GM12878 (cell line): ENCODE data around the gene LAMB1. TPM values are rescaled to one million over a fixed set of nuclear protein-coding genes. Genes with fewer than 3 reads are reported as not detected.

Experiments used
- ATAC-seq: fragments of 200-7000 bp; cut with Tn5 transposase; 3 replicates; pipeline ENCODE4 v1.9.1; 2020; ENCODE audit warnings: mild to moderate bottlenecking, moderate library complexity
- BruUV-seq: library from RNA; stranded (reverse); fragments of 400-500 nt; replicated peaks from 2 replicates; lab custom pipeline; 2021; lab: Mats Ljungman, UMichigan
- CTCF ChIA-PET: fragments of 300-600 bp; sonication (Branson Sonifier 250); formaldehyde crosslinking; extraction: SDS; loops from one replicate; lab custom pipeline; 2021; ENCODE audit warnings: inconsistent platforms; lab: Yijun Ruan, JAX
- POLR2A ChIA-PET: fragments of 350-600 bp; formaldehyde crosslinking; extraction: SDS; loops from one replicate; lab custom pipeline; 2021; ENCODE audit warnings: inconsistent platforms; lab: Charles Lee
- RAD21 ChIA-PET: fragments of 300-600 bp; sonication (Branson Sonifier 250); formaldehyde crosslinking; loops from one replicate; lab custom pipeline; 2023; ENCODE audit warnings: antibody characterized with exemption; ENCODE audit not compliant: unreplicated experiment; lab: Charles Lee
- SMC1A ChIA-PET: fragments of 300-600 bp; sonication (Branson Sonifier 250); formaldehyde crosslinking; loops from one replicate; lab custom pipeline; 2023; ENCODE audit not compliant: unreplicated experiment, uncharacterized antibody; lab: Charles Lee
- DNase-seq: peaks from one replicate; pipeline ENCODE4 v3.0.0-alpha.2; 2011; ENCODE audit warnings: low read depth, low spot score
- FAIRE-seq: peaks from 3 replicates; lab custom pipeline; 2011; peaks lifted over from hg19 to GRCh38; lab: Jason Lieb, UNC
- H2AFZ ChIP-seq: 2 replicates; pipeline ENCODE4 v1.6.0; 2011; ENCODE audit warnings: low read depth, low read length, control low read depth; ENCODE audit not compliant: control insufficient read depth
- H3K27ac ChIP-seq: 2 replicates; pipeline ENCODE4 v1.5.1; 2011; ENCODE audit warnings: control low read depth; ENCODE audit not compliant: control insufficient read depth, insufficient read depth
- H3K27me3 ChIP-seq, 2 experiments: replicated peaks in 1 of 2; 2 replicates each; pipeline versions ENCODE4 v1.6.0 to v1.6.1; 2011; ENCODE audit warnings: low read length in 1 of 2; ENCODE audit not compliant: control insufficient read depth in 2 of 2, insufficient read depth in 2 of 2
- H3K36me3 ChIP-seq, 2 experiments: 2 replicates each; pipeline ENCODE4 v1.5.1; 2011; ENCODE audit warnings: low read length in 1 of 2; ENCODE audit not compliant: control insufficient read depth in 2 of 2, insufficient read depth in 2 of 2
- H3K4me1 ChIP-seq: 2 replicates; pipeline ENCODE4 v1.6.1; 2011; ENCODE audit warnings: mild to moderate bottlenecking, low read length, moderate library complexity, mixed read lengths; ENCODE audit not compliant: control insufficient read depth, insufficient read depth
- H3K4me2 ChIP-seq: 2 replicates; pipeline ENCODE4 v1.6.0; 2011; ENCODE audit warnings: control low read depth; ENCODE audit not compliant: control insufficient read depth, insufficient read depth
- H3K4me3 ChIP-seq: fragments of 200-600 bp; sonication (generic); 2 replicates; pipeline ENCODE4 v1.5.1; 2016
- H3K79me2 ChIP-seq: 2 replicates; pipeline ENCODE4 v1.6.0; 2011; ENCODE audit warnings: low read length; ENCODE audit not compliant: control insufficient read depth, insufficient read depth
- H3K9ac ChIP-seq: 2 replicates; pipeline ENCODE4 v1.8.0; 2011; ENCODE audit warnings: low read length, control low read depth, mixed read lengths; ENCODE audit not compliant: control insufficient read depth, insufficient read depth
- H3K9me3 ChIP-seq: replicated peaks from 3 replicates; pipeline ENCODE4 v1.5.1; 2011; ENCODE audit warnings: mild to moderate bottlenecking, low read length; ENCODE audit not compliant: control insufficient read depth, insufficient read depth
- H4K20me1 ChIP-seq: 2 replicates; pipeline ENCODE4 v1.6.0; 2011; ENCODE audit not compliant: control insufficient read depth, insufficient read depth
- NRF1 ChIP-seq: conservative IDR thresholded peaks from 2 replicates; pipeline ENCODE4 v1.6.1; 2011; ENCODE audit warnings: mild to moderate bottlenecking, low read depth, low read length, improper control_type of control experiment
- PAX8 ChIP-seq: fragments of 450-650 bp; IDR thresholded peaks from 2 replicates; pipeline ENCODE4 v1.6.1; 2017; ENCODE audit warnings: mild to moderate bottlenecking, moderate library complexity
- POU2F2 ChIP-seq: IDR thresholded peaks from 3 replicates; pipeline ENCODE4 v1.6.1; 2011; ENCODE audit warnings: low read depth, mild to moderate bottlenecking, low read length, borderline replicate concordance
- SREBF1 ChIP-seq: IDR thresholded peaks from 2 replicates; pipeline ENCODE4 v1.6.1; 2012; ENCODE audit warnings: mild to moderate bottlenecking, low read length
- WGBS: methylation state at CpG from one replicate; pipeline ENCODE4 v1.1.6; 2016; ENCODE audit warnings: low lambda C conversion rate; ENCODE audit not compliant: insufficient replicate concordance, insufficient coverage; ENCODE audit errors: missing lambda C conversion rate; 5-methylcytosine and 5-hydroxymethylcytosine counted together
- in situ Hi-C: fragments of 300-500 bp; cut with MboI; formaldehyde crosslinking; loops from 9 replicates; pipeline ENCODE4 v1.14.3; 2018; ENCODE audit warnings: mixed read lengths
- intact Hi-C: fragments of 100-400 bp; cut with micrococcal nuclease; formaldehyde crosslinking; loops from one replicate; pipeline ENCODE4 v1.14.2; 2022; ENCODE audit not compliant: unreplicated experiment
- polyA plus RNA-seq, 11 experiments: library from polyadenylated mRNA; depleted of rRNA in 4 of 11; unstranded in 6 of 11; stranded (reverse) in 5 of 11; fragments of >200 nt; fragmentation: Nextera tagmentation in 4 of 11; fragmentation: Illumina TruSeq in 1 of 11; extraction: Ambion mirVana in 4 of 11; extraction: Trizol in 1 of 11; gene quantifications; 1 replicate in 1 of 11; 2 replicates in 10 of 11; pipeline versions ENCODE4 v1.2.1 to v1.2.3, GENCODE V29; 2011 to 2016; ENCODE audit warnings: inconsistent platforms in 2 of 11, missing spikeins in 2 of 11, low read depth in 1 of 11
- total RNA-seq, 4 experiments: library from RNA; depleted of rRNA in 3 of 4; stranded (reverse); fragments of >200 nt in 3 of 4; fragmentation: Illumina TruSeq in 1 of 4; extraction: Trizol in 1 of 4; gene quantifications; 2 replicates each; pipeline versions ENCODE4 v1.2.1 to v1.2.3, GENCODE V29; 2013 to 2021

LAMB1 gene
- total and polyA plus RNA-seq, 10 of the 15 experiments (the other 5 are each of a cell fraction or from before 2014, with no cell fraction given) = 0.05 to 2.2 (median 1.2) TPM; not detected in 4

DNA sequence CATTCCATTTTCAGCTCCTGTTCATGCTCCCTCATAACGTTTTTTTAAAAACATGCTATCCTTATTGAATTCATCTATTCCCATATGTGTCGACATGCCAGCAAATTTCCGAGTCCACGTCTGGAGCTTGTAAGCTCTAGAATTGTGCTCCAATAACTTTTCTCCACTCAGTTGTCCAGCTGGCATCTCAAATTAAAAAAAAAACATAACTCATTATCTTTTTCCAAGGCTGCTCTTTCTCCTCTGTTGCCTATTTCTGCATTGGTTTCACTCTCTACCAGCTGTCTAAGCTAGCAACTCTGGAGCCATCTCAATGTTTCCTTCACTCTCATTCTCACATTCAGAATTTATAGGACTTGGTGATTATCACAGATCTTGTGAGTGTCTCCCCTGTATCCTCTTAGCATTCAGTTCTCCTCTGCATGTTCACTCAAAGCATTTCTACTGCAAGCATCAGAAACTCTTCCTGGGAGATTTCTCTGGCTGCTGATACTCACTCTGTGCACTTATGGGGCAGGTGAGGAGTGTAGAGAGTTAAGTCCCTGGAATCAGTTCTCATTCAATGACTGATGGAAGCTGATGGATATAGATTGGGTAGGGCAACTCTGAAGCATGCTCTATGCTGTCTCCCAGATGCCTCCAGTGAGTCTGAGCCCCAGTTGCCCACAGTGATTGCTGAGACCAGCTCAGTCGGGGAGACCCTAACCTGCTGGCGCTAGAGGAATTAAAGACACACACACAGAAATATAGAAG lies 118.7 kb downstream of the LAMB1 start:
- H3K9ac ChIP-seq = no peak overlapping the region
- no TSS peak for BruUV-seq
- CTCF ChIA-PET = no interaction called here
- SMC1A ChIA-PET = interaction anchor here (0.8 kb wide), 1 partner anchor 9 kb away, joined by 3 read pairs; no protein-coding TSS in a partner anchor
- RAD21 ChIA-PET = no interaction called here
- H3K36me3 ChIP-seq = no peaks in the 10 kb centered on the region
- H3K27me3 ChIP-seq = no peaks in the 10 kb centered on the region; a peak in 1 of 4 replicates
- FAIRE-seq = no peak
- ATAC-seq = no peak
- intact Hi-C loops = no loop called here
- H4K20me1 ChIP-seq = no peaks in the 10 kb centered on the region
- no peaks in the 10 kb centered on the region for H3K4me1 ChIP-seq
- no peak overlapping the region for H3K27ac ChIP-seq
- DNase-seq = no peak
- 61% methylated on average over 6 of the region's 6 CpGs for WGBS
- TF ChIP-seq PAX8 = no peak
- TF ChIP-seq POU2F2 = no peak
- H3K79me2 ChIP-seq = no peaks in the 10 kb centered on the region
- no peak overlapping the region for H2AFZ ChIP-seq
- H3K4me3 ChIP-seq = no peak overlapping the region
- H3K4me2 ChIP-seq = no peak overlapping the region
- POLR2A ChIA-PET = interaction anchor here (0.5 kb wide), 1 partner anchor 712 kb away, joined by 5 read pairs; no protein-coding TSS in a partner anchor
- in situ Hi-C loops = no loop called here
- no peaks in the 10 kb centered on the region; the same call in 2 of the 3 replicates for H3K9me3 ChIP-seq

DNA sequence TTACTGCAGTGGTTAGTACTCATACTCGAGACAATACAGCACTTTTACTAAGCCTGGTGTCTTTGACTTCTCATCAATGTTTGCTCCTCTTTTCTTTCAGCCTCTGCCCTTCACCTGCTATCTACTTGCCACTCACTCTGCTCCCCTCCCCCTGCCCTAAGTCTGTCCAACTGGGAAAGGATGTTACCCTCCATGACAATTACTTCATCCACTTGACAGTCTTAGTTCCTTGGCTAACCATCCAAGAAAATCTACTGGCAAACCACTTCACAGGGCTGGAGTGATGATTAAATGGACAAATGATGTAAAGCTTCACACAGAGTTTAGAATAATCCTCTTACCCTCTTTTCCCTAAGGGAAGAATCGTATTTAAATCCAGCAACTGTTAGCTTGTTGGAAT lies 120.2 kb downstream of the LAMB1 start:
- ChIA-PET POLR2A (no interaction called here), RAD21 (no interaction called here), SMC1A (interaction anchor here (0.7 to 1.2 kb wide), 2 partner anchors 42 to 683 kb away, joined by 3 read pairs; no protein-coding TSS in a partner anchor), CTCF (interaction anchor here (0.8 to 1.1 kb wide), 3 partner anchors 19 to 187 kb away, joined by 3 to 4 read pairs (median 4); no protein-coding TSS in a partner anchor)
- H3K4me3 ChIP-seq = no peak overlapping the region
- H3K9ac ChIP-seq = no peak overlapping the region
- intact Hi-C loops (no loop called here), in situ Hi-C loops (no loop called here)
- H4K20me1 ChIP-seq = no peaks in the 10 kb centered on the region
- no peak for TF ChIP-seq NRF1
- no peak for TF ChIP-seq SREBF1
- no peaks in the 10 kb centered on the region for H3K36me3 ChIP-seq
- WGBS = 3% methylated on average over 2 of the region's 2 CpGs
- ATAC-seq (no peak), DNase-seq (no peak), FAIRE-seq (no peak)
- H3K4me2 ChIP-seq = no peak overlapping the region
- H3K4me1 ChIP-seq = no peaks in the 10 kb centered on the region
- H3K27ac ChIP-seq = no peak overlapping the region
- no peaks in the 10 kb centered on the region; a peak in 1 of 4 replicates for H3K27me3 ChIP-seq
- no peaks in the 10 kb centered on the region for H3K79me2 ChIP-seq
- no peak overlapping the region for H2AFZ ChIP-seq
- no TSS peak for BruUV-seq
- H3K9me3 ChIP-seq = no peaks in the 10 kb centered on the region
